Liver (tissue), 2 donors: Measurements from ENCODE around the gene GRID1.

Source experiments
- NR2F2 ChIP-seq: IDR thresholded peaks from 2 replicates; pipeline ENCODE4 v1.6.1; 2016; ENCODE audit warnings: antibody characterized with exemption
- TF ChIP-seq, protein P1 (sequence below): IDR thresholded peaks from 2 replicates; pipeline ENCODE4 v1.6.1; 2016; ENCODE audit warnings: antibody characterized with exemption, mild to moderate bottlenecking
- donor health status: healthy.

DNA sequence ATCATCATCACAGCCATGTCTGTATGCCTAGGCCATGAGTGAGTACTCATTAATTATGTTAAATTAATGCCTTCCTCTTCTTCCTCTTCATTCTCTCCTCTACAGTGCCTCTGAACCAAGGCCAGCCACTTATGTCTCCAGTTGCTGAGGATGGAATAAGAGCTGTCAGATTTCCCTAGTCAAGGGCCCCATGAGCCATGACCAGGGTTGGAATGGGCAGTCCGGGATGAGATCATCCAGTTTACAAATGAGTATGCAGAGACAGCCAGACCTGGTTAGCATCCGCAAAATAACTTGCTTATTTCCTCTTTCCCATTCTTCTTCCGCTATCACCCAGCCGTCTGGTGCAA, 342.7 kb downstream of the GRID1 start:
- TF ChIP-seq, protein P1, sequence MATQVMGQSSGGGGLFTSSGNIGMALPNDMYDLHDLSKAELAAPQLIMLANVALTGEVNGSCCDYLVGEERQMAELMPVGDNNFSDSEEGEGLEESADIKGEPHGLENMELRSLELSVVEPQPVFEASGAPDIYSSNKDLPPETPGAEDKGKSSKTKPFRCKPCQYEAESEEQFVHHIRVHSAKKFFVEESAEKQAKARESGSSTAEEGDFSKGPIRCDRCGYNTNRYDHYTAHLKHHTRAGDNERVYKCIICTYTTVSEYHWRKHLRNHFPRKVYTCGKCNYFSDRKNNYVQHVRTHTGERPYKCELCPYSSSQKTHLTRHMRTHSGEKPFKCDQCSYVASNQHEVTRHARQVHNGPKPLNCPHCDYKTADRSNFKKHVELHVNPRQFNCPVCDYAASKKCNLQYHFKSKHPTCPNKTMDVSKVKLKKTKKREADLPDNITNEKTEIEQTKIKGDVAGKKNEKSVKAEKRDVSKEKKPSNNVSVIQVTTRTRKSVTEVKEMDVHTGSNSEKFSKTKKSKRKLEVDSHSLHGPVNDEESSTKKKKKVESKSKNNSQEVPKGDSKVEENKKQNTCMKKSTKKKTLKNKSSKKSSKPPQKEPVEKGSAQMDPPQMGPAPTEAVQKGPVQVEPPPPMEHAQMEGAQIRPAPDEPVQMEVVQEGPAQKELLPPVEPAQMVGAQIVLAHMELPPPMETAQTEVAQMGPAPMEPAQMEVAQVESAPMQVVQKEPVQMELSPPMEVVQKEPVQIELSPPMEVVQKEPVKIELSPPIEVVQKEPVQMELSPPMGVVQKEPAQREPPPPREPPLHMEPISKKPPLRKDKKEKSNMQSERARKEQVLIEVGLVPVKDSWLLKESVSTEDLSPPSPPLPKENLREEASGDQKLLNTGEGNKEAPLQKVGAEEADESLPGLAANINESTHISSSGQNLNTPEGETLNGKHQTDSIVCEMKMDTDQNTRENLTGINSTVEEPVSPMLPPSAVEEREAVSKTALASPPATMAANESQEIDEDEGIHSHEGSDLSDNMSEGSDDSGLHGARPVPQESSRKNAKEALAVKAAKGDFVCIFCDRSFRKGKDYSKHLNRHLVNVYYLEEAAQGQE, result no peak
- TF ChIP-seq NR2F2, result no peak
